Heart left ventricle (tissue), 13 donors: ENCODE data around the gene MTX2.

Experiments
- POLR2A ChIP-seq, 2 donors: fragments of 450-650 bp; IDR thresholded peaks; one replicate each; pipeline ENCODE4 v1.6.1; 2017; ENCODE audit warnings: antibody characterized with exemption in 2 of 2, mild to moderate bottlenecking in 2 of 2, moderate library complexity in 2 of 2
- TF ChIP-seq, protein P1 (sequence below), 12 donors: fragments of 200-600 bp; sonication (generic) in 4 of 12; IDR thresholded peaks; one replicate each; pipeline versions ENCODE4 v1.5.0 to v1.8.0; 2018 to 2022; ENCODE audit warnings: antibody characterized with exemption in 12 of 12, mild to moderate bottlenecking in 5 of 12
- donor health status: ischemic (EF 13 %, LVEDD 7.1; RV severe dilation, severe dysfunction).
- donor health status: DM: no; HTN: yes; CAD: no.
- donor health status: DM: no; HTN: no; CAD: no.
- donor health status: ischemic (EF 25% LVEDD 6.9; RV normal size, moderate dysfunction).
- donor health status: ischemic (EF 25% LVEDD 5.7; RV mildly dilated, moderate dysfunction).
- donor health status: ischemic (EF 35%, LVEDD 5.7; RV mildly dilated, moderate dysfunction).
- donor health status: nonischemic (EF 11% LVEDD 7.7; RV severe dilation, severe dysfunction).
- donor health status: DM: yes; HTN: yes; CAD: no.
- donor health status: PGD.
- donor health status: ischemic (EF 29% LVEDD 5.4; RV normal size, mild dysfunction).
- donor health status: nonischemic (EF 23%, LVEDD 6.1; RV moderate dilation, normal function).

DNA sequence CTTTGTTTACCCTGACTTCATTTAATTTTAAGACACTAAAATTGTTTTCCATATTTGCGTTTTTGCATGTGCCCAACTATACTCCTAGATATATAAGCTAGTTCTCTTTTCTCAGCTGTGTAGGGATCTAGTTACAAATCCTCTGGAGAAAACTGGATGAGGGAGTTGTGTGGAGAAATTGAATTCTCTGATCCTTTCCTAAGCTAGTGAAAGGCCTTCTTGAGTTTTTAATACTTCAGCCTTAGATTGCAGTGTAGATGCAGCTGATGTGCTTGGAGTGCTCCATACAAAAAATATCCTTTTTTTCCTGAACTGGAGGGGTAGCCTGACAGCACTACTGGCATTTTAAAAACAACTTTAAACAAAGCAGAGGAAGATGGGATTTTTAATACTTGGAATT lies 8.6 kb upstream of the MTX2 start:
- TF ChIP-seq, protein P1, sequence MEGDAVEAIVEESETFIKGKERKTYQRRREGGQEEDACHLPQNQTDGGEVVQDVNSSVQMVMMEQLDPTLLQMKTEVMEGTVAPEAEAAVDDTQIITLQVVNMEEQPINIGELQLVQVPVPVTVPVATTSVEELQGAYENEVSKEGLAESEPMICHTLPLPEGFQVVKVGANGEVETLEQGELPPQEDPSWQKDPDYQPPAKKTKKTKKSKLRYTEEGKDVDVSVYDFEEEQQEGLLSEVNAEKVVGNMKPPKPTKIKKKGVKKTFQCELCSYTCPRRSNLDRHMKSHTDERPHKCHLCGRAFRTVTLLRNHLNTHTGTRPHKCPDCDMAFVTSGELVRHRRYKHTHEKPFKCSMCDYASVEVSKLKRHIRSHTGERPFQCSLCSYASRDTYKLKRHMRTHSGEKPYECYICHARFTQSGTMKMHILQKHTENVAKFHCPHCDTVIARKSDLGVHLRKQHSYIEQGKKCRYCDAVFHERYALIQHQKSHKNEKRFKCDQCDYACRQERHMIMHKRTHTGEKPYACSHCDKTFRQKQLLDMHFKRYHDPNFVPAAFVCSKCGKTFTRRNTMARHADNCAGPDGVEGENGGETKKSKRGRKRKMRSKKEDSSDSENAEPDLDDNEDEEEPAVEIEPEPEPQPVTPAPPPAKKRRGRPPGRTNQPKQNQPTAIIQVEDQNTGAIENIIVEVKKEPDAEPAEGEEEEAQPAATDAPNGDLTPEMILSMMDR (IDR thresholded peaks at IDR 0.05), result no peak
- TF ChIP-seq POLR2A (IDR thresholded peaks at IDR 0.05), result no peak
